Suprapubic skin (tissue), 4 donors: ENCODE results near the gene PLXNA1. TPM values are rescaled to one million over a fixed set of nuclear protein-coding genes. Genes with fewer than 3 reads are reported as not detected.

Experiments used
- DNase-seq, 2 donors: peaks; one replicate each; pipeline ENCODE4 v3.0.0-alpha.2; 2019; ENCODE audit warnings: low spot score in 2 of 2
- H3K27ac ChIP-seq: fragments of 200-600 bp; sonication (generic); one replicate; pipeline ENCODE4 v1.5.1; 2019
- H3K27me3 ChIP-seq: fragments of 200-600 bp; sonication (generic); one replicate; pipeline ENCODE4 v1.5.1; 2019
- H3K36me3 ChIP-seq: fragments of 200-600 bp; sonication (generic); one replicate; pipeline ENCODE4 v1.5.1; 2019
- H3K4me1 ChIP-seq: fragments of 200-600 bp; sonication (generic); one replicate; pipeline ENCODE4 v1.5.1; 2019
- H3K4me3 ChIP-seq: fragments of 200-600 bp; sonication (generic); one replicate; pipeline ENCODE4 v1.5.1; 2019; ENCODE audit warnings: mild to moderate bottlenecking
- H3K9me3 ChIP-seq: fragments of 200-600 bp; sonication (generic); one replicate; pipeline ENCODE4 v1.5.1; 2019
- EP300 ChIP-seq: sonication (generic); formaldehyde crosslinking; IDR thresholded peaks from one replicate; pipeline ENCODE4 v1.6.1; 2017; ENCODE audit warnings: antibody characterized with exemption
- POLR2A ChIP-seq, 2 donors: fragments of 450-650 bp; IDR thresholded peaks; one replicate each; pipeline ENCODE4 v1.6.1; 2017; ENCODE audit warnings: antibody characterized with exemption in 2 of 2, mild to moderate bottlenecking in 2 of 2, moderate library complexity in 2 of 2
- POLR2AphosphoS5 ChIP-seq, 3 donors: sonication (generic); formaldehyde crosslinking; IDR thresholded peaks; one replicate each; pipeline ENCODE4 v1.6.1; 2017; ENCODE audit warnings: antibody characterized with exemption in 3 of 3
- WGBS: methylation state at CpG from one replicate; pipeline ENCODE4 v1.1.5; 2018; 5-methylcytosine and 5-hydroxymethylcytosine counted together
- total RNA-seq, 4 donors: library from RNA; depleted of rRNA; stranded (reverse); fragments of >200 nt; gene quantifications; one replicate each; pipeline ENCODE4 v1.1.0, GENCODE V29; 2016
- TF ChIP-seq, protein P1 (sequence below), 2 donors: fragments of 200-600 bp in 1 of 2; fragments of 450-650 bp in 1 of 2; sonication (generic) in 1 of 2; IDR thresholded peaks; one replicate each; pipeline ENCODE4 v1.5.1; 2016 to 2019; ENCODE audit warnings: antibody characterized with exemption in 2 of 2, mild to moderate bottlenecking in 1 of 2, moderate library complexity in 1 of 2

The PLXNA1 gene
- total RNA-seq, 4 donors from 2014 or later, result 48.4 to 77.9 (median 59.4) TPM

DNA sequence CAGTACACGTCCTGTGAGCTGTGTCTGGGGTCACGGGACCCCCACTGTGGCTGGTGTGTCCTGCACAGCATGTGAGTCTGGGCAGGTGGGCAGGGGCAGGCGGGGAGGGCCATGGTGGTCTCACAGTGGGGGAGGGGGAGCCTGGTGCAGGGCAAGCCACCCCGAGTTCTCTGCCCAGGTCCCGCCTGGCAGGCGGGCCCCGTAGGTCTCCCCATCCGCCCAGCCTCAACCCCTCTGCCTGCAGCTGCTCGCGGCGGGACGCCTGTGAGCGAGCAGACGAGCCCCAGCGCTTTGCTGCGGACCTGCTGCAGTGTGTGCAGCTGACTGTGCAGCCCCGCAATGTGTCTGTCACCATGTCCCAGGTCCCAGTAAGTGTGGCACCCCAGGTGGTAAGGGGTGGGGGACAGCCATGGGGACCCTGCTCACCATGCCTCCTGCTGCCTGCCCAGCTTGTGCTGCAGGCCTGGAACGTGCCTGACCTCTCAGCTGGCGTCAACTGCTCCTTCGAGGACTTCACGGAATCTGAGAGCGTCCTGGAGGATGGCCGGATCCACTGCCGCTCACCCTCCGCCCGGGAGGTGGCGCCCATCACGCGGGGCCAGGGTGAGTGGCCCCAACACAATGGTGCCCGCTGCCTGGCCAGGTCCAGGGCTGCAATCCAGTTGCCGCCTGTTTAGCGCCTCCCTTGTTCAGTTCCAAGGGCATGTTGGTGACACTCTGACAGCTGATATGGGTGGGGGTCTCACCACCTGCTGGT is 21.9 kb downstream of the PLXNA1 start:
- Histone ChIP-seq H3K27me3 (no peaks in the 10 kb centered on the region), H3K4me3 (no peak overlapping the region), H3K27ac (no peak overlapping the region), H3K36me3 (peaks cover 19% of the 10 kb centered on the region), H3K4me1 (peaks cover 58% of the 10 kb centered on the region), H3K9me3 (no peaks in the 10 kb centered on the region)
- no peak for TF ChIP-seq POLR2A (IDR thresholded peaks at IDR 0.05)
- no peak for TF ChIP-seq EP300
- no peak for TF ChIP-seq POLR2AphosphoS5 (IDR thresholded peaks at IDR 0.05)
- TF ChIP-seq, protein P1, sequence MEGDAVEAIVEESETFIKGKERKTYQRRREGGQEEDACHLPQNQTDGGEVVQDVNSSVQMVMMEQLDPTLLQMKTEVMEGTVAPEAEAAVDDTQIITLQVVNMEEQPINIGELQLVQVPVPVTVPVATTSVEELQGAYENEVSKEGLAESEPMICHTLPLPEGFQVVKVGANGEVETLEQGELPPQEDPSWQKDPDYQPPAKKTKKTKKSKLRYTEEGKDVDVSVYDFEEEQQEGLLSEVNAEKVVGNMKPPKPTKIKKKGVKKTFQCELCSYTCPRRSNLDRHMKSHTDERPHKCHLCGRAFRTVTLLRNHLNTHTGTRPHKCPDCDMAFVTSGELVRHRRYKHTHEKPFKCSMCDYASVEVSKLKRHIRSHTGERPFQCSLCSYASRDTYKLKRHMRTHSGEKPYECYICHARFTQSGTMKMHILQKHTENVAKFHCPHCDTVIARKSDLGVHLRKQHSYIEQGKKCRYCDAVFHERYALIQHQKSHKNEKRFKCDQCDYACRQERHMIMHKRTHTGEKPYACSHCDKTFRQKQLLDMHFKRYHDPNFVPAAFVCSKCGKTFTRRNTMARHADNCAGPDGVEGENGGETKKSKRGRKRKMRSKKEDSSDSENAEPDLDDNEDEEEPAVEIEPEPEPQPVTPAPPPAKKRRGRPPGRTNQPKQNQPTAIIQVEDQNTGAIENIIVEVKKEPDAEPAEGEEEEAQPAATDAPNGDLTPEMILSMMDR (IDR thresholded peaks at IDR 0.05), result no peak
- WGBS, result 93% methylated on average over 16 of the region's 32 CpGs
- DNase-seq, result no peak

DNA sequence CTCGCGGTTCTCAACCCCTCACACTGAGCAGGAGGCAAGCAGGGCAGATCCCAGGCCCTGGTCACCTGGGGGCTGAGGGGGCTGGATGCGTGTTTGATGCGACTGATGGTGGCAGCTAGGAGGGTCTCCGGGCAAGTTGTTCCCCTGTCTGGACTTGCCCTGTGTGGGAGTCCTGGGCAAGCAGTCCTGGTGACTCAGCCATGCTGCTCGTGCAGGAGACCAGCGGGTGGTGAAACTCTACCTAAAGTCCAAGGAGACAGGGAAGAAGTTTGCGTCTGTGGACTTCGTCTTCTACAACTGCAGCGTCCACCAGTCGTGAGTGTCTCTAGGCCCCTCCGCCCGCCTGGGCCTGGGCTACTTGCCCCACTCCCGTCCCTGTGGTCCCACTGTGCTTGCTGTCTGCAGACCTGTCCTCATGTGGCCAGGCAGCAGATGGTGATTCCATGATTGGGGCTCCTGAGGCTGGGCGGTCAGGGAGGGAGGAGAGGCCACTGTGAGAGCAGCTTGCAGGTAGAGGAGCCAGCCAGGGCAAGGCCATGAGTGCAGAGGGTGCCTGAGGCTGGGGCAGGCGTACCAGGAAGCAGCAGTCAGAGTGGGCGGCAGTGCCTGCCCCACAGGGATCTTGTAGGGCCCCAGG is 23.1 kb downstream of the PLXNA1 start:
- no peak for DNase-seq
- Histone ChIP-seq H3K4me3 (no peak overlapping the region), H3K9me3 (no peaks in the 10 kb centered on the region), H3K36me3 (peaks cover 31% of the 10 kb centered on the region), H3K27ac (no peak overlapping the region), H3K4me1 (peaks cover 47% of the 10 kb centered on the region), H3K27me3 (no peaks in the 10 kb centered on the region)
- 70% methylated on average over 5 of the region's 17 CpGs for WGBS
- TF ChIP-seq POLR2A (IDR thresholded peaks at IDR 0.05), result no peak
- no peak for TF ChIP-seq POLR2AphosphoS5 (IDR thresholded peaks at IDR 0.05)
- TF ChIP-seq, protein P1 (IDR thresholded peaks at IDR 0.05), result no peak
- TF ChIP-seq EP300, result no peak

DNA sequence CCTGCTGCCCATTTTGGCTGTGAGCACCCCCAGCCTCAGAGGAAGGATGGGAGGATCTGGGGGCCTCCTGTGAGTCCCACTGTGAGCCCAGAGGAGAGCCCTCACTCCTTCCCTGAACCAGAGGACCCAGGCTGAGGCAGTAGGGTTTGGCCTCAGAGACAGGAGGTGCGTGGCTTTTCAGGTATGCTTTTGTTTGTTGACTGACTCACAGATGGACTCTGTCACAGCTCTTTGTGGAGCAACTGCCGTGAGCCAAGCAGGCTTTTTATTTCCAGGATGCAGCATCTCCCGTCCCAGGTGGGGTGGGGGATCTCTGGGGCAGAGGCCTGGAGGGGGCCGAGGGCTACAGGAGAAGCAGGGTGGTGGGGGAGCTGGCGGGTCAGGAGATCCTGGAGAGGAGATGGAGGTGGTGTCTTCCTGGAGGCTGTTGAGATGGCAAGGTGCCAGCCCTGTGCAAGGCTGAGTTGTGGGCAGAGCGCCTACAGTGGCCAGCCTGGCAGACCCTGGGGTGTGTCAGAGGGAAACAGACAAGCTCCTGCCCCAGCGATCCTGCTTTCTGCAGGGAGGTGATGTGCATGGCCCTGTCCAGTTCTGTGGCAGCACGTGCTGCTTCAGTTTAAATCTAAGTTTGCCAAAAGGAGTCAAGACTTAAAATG is 24.0 kb downstream of the PLXNA1 start:
- H3K27me3 ChIP-seq, result no peaks in the 10 kb centered on the region
- H3K36me3 ChIP-seq, result peaks cover 37% of the 10 kb centered on the region
- DNase-seq, result no peak
- TF ChIP-seq POLR2A (IDR thresholded peaks at IDR 0.05), result no peak
- TF ChIP-seq POLR2AphosphoS5 (IDR thresholded peaks at IDR 0.05), result no peak
- TF ChIP-seq, protein P1 (IDR thresholded peaks at IDR 0.05), result no peak
- WGBS, result 86% methylated on average over 6 of the region's 8 CpGs
- H3K9me3 ChIP-seq, result no peaks in the 10 kb centered on the region
- peaks cover 43% of the 10 kb centered on the region for H3K4me1 ChIP-seq
- H3K4me3 ChIP-seq, result no peak overlapping the region
- H3K27ac ChIP-seq, result no peak overlapping the region

DNA sequence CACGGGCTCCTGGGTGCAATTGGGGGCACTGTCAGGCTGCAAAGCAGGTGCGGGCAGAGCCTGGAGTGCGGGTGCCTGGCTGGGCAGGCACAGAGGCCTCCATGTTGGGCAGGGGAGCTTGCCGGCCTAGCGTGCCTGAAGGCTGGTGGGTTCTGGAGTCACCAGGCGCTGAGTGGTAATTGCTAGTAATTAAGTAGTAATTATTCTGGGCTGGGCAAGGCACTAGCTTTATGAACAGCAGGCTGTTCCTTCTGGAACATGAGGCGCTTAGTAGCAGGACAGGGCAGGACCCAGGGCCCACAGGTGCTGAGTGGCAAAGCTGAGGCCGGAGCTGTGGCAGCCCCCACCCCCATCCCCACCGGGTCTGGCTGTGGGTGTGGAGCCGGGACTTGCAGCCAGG is 25.3 kb downstream of the PLXNA1 start:
- Histone ChIP-seq H3K36me3 (peaks cover 51% of the 10 kb centered on the region), H3K27ac (no peak overlapping the region)
- WGBS, result 80% methylated on average over 8 of the region's 10 CpGs

More for the DNA sequence above, 25.3 kb downstream of the PLXNA1 start:
- Histone ChIP-seq H3K4me1 (peaks cover 32% of the 10 kb centered on the region), H3K9me3 (no peaks in the 10 kb centered on the region), H3K4me3 (no peak overlapping the region), H3K27me3 (no peaks in the 10 kb centered on the region)
- DNase-seq, result no peak
- TF ChIP-seq POLR2AphosphoS5 (IDR thresholded peaks at IDR 0.05), result no peak
- TF ChIP-seq, protein P1 (IDR thresholded peaks at IDR 0.05), result no peak
- no peak for TF ChIP-seq EP300
- TF ChIP-seq POLR2A (IDR thresholded peaks at IDR 0.05), result no peak
